ENCODE measurements around the gene STPG2. TPM values are rescaled to one million over a fixed set of nuclear protein-coding genes. Genes with fewer than 3 reads are reported as not detected.

Gene STPG2
- total RNA-seq, 4 donors from 2014 or later, result 0.90 to 2.4 (median 1.5) TPM

- Histone ChIP-seq H3K27ac (no peak overlapping the region), H3K9me3 (peaks cover 0 to 29% (median 1%) of the 10 kb centered on the region in 4 donors), H3K27me3 (no peaks in the 10 kb centered on the region), H3K36me3 (no peaks in the 10 kb centered on the region), H3K4me1 (no peaks in the 10 kb centered on the region), H3K4me3 (no peak overlapping the region)
- 87 to 90% methylated on average over 6 of the region's 6 CpGs for WGBS, 2 donors
- no peak for DNase-seq (ENCODE audit: low spot score in 2 of 2)
- TF ChIP-seq EP300 (IDR thresholded peaks at IDR 0.05) (no peak), CTCF (IDR thresholded peaks at IDR 0.05) (no peak), POLR2A (IDR thresholded peaks at IDR 0.05) (no peak)
These were observed 148.4 kb downstream of the STPG2 start for GRCh38 chr4:97994765-97995465.

- TF ChIP-seq CTCF (IDR thresholded peaks at IDR 0.05), result no peak
- no peak for TF ChIP-seq EP300 (IDR thresholded peaks at IDR 0.05)
- TF ChIP-seq POLR2A (IDR thresholded peaks at IDR 0.05), result no peak
- Histone ChIP-seq H3K9me3 (peaks cover 0 to 21% (median 1%) of the 10 kb centered on the region in 4 donors), H3K4me1 (no peaks in the 10 kb centered on the region), H3K27ac (no peak overlapping the region), H3K27me3 (no peaks in the 10 kb centered on the region), H3K4me3 (no peak overlapping the region), H3K36me3 (no peaks in the 10 kb centered on the region)
- no peak for DNase-seq (ENCODE audit: low spot score in 2 of 2)
- 83 to 88% methylated on average over 1 of the region's 1 CpG for WGBS, 2 donors
These were observed 152.9 kb downstream of the STPG2 start for GRCh38 chr4:97990409-97990808.

- no peak overlapping the region for H3K4me3 ChIP-seq
- peaks cover 0 to 3% (median 0%) of the 10 kb centered on the region in 4 donors for H3K9me3 ChIP-seq
- no peak for TF ChIP-seq EP300 (IDR thresholded peaks at IDR 0.05)
- no peak for TF ChIP-seq POLR2A (IDR thresholded peaks at IDR 0.05)
- peak in 3 of 5 experiments; percentile 11 to 24 (median 19) for TF ChIP-seq CTCF (IDR thresholded peaks at IDR 0.05)
These were observed 156.1 kb downstream of the STPG2 start for GRCh38 chr4:97987019-97987648.

GRCh38 chr4:97984545-97985131, 158.6 kb downstream of the STPG2 start:
- Histone ChIP-seq H3K4me3 (no peak overlapping the region), H3K36me3 (no peaks in the 10 kb centered on the region), H3K27ac (no peak overlapping the region), H3K9me3 (no peaks in the 10 kb centered on the region), H3K27me3 (no peaks in the 10 kb centered on the region), H3K4me1 (no peaks in the 10 kb centered on the region)
- TF ChIP-seq EP300 (IDR thresholded peaks at IDR 0.05) (no peak), CTCF (IDR thresholded peaks at IDR 0.05) (no peak), POLR2A (IDR thresholded peaks at IDR 0.05) (no peak)
- no peak for DNase-seq (ENCODE audit: low spot score in 2 of 2)
- 61 to 65% methylated on average over 5 of the region's 5 CpGs for WGBS, 2 donors

More at GRCh38 chr4:97987019-97987648, 156.1 kb downstream of the STPG2 start:
- Histone ChIP-seq H3K36me3 (no peaks in the 10 kb centered on the region), H3K4me1 (no peaks in the 10 kb centered on the region), H3K27me3 (no peaks in the 10 kb centered on the region), H3K27ac (no peak overlapping the region)
- 40 to 47% methylated on average over 2 of the region's 2 CpGs for WGBS, 2 donors
- no peak for DNase-seq (ENCODE audit: low spot score in 2 of 2)
